ENCODE measurements around the gene SMIM35.
A peak's percentile ranks its signal among the peaks of the same experiment; 100 is the strongest.

Gene SMIM35

DNA sequence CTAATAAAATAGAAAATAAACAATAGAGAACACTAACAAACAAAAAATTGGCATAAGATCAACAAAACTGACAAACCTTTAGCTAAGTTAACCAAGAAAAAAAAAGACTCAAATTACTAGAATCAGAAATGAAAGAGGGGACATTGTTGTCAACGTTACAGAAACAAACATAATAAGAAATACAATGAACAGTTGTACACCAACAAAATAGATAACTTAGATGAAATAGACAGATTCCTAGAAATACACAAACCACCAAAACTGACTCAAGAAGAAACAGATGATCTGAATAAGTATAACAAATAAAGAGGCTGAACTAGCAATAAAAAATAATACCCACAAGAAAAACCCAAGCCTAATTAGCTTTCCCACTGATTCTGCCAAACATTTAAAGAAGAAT, 44.6 kb downstream of the SMIM35 start:
- Histone ChIP-seq H3K27me3 (ENCODE audit: insufficient read depth, poor library complexity, severe bottlenecking) (no peaks in the 10 kb centered on the region), H3K4me3 (replicated peaks; ENCODE audit: insufficient read depth, low read length) (no peak overlapping the region), H3K27ac (replicated peaks) (no peak overlapping the region)
- no peak for DNase-seq (ENCODE audit: low read depth in 1 of 2, low spot score in 1 of 2)
- no peak for TF ChIP-seq POLR2AphosphoS5 (IDR thresholded peaks at IDR 0.05; ENCODE audit: low read depth)
- TF ChIP-seq, protein P1, sequence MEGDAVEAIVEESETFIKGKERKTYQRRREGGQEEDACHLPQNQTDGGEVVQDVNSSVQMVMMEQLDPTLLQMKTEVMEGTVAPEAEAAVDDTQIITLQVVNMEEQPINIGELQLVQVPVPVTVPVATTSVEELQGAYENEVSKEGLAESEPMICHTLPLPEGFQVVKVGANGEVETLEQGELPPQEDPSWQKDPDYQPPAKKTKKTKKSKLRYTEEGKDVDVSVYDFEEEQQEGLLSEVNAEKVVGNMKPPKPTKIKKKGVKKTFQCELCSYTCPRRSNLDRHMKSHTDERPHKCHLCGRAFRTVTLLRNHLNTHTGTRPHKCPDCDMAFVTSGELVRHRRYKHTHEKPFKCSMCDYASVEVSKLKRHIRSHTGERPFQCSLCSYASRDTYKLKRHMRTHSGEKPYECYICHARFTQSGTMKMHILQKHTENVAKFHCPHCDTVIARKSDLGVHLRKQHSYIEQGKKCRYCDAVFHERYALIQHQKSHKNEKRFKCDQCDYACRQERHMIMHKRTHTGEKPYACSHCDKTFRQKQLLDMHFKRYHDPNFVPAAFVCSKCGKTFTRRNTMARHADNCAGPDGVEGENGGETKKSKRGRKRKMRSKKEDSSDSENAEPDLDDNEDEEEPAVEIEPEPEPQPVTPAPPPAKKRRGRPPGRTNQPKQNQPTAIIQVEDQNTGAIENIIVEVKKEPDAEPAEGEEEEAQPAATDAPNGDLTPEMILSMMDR (IDR thresholded peaks at IDR 0.05; ENCODE audit: insufficient read depth, low read length), result no peak
- no peak for TF ChIP-seq GABPA (IDR thresholded peaks at IDR 0.05; ENCODE audit: low read depth)
- TF ChIP-seq SPI1 (IDR thresholded peaks at IDR 0.05; ENCODE audit: borderline replicate concordance, low read depth), result no peak
- TF ChIP-seq, protein P2, sequence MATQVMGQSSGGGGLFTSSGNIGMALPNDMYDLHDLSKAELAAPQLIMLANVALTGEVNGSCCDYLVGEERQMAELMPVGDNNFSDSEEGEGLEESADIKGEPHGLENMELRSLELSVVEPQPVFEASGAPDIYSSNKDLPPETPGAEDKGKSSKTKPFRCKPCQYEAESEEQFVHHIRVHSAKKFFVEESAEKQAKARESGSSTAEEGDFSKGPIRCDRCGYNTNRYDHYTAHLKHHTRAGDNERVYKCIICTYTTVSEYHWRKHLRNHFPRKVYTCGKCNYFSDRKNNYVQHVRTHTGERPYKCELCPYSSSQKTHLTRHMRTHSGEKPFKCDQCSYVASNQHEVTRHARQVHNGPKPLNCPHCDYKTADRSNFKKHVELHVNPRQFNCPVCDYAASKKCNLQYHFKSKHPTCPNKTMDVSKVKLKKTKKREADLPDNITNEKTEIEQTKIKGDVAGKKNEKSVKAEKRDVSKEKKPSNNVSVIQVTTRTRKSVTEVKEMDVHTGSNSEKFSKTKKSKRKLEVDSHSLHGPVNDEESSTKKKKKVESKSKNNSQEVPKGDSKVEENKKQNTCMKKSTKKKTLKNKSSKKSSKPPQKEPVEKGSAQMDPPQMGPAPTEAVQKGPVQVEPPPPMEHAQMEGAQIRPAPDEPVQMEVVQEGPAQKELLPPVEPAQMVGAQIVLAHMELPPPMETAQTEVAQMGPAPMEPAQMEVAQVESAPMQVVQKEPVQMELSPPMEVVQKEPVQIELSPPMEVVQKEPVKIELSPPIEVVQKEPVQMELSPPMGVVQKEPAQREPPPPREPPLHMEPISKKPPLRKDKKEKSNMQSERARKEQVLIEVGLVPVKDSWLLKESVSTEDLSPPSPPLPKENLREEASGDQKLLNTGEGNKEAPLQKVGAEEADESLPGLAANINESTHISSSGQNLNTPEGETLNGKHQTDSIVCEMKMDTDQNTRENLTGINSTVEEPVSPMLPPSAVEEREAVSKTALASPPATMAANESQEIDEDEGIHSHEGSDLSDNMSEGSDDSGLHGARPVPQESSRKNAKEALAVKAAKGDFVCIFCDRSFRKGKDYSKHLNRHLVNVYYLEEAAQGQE (IDR thresholded peaks at IDR 0.05; ENCODE audit: insufficient replicate concordance, low read depth), result no peak

GRCh38 chr11:118033443-118033842, 53.3 kb downstream of the SMIM35 start:
- no peak for DNase-seq (ENCODE audit: low read depth in 1 of 2, low spot score in 1 of 2)
- Histone ChIP-seq H3K4me3 (replicated peaks; ENCODE audit: insufficient read depth, low read length) (no peak overlapping the region), H3K27ac (replicated peaks) (no peak overlapping the region), H3K27me3 (ENCODE audit: insufficient read depth, poor library complexity, severe bottlenecking) (no peaks in the 10 kb centered on the region)
- TF ChIP-seq, protein P2 (IDR thresholded peaks at IDR 0.05; ENCODE audit: insufficient replicate concordance, low read depth), result no peak
- TF ChIP-seq SPI1 (IDR thresholded peaks at IDR 0.05; ENCODE audit: borderline replicate concordance, low read depth) (no peak), GABPA (IDR thresholded peaks at IDR 0.05; ENCODE audit: low read depth) (no peak), POLR2AphosphoS5 (IDR thresholded peaks at IDR 0.05; ENCODE audit: low read depth) (no peak)
- TF ChIP-seq, protein P1 (IDR thresholded peaks at IDR 0.05; ENCODE audit: insufficient read depth, low read length), result no peak

DNA sequence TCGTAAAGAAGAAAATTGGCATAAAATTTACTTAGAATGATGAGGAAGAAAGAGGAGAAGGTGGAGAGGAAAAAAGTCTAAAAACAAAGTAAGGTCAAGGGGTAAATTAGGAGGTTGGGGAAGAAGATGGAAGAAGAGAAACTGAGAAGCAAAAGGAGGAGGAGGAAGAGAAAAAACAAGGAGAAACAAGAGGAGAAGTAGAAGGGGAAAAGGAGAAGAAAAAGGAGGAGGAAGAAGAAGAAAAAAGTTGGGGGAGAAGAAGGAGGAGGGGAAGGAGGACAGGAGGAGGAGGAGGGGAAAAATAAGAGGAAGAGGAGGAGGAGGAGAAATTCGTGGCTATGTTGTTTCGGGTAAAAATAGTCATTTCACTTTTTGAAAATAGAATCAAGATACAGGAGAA, 58.1 kb downstream of the SMIM35 start:
- TF ChIP-seq, protein P2 (IDR thresholded peaks at IDR 0.05; ENCODE audit: insufficient replicate concordance, low read depth), result no peak
- TF ChIP-seq POLR2AphosphoS5 (IDR thresholded peaks at IDR 0.05; ENCODE audit: low read depth) (no peak), GABPA (IDR thresholded peaks at IDR 0.05; ENCODE audit: low read depth) (no peak), SPI1 (IDR thresholded peaks at IDR 0.05; ENCODE audit: borderline replicate concordance, low read depth) (peak; percentile 14; the same call in 1 of the 2 replicates)
- TF ChIP-seq, protein P1 (IDR thresholded peaks at IDR 0.05; ENCODE audit: insufficient read depth, low read length), result no peak
- DNase-seq (ENCODE audit: low read depth in 1 of 2, low spot score in 1 of 2), result no peak
- H3K4me3 ChIP-seq (replicated peaks; ENCODE audit: insufficient read depth, low read length), result no peak overlapping the region
- H3K27me3 ChIP-seq (ENCODE audit: insufficient read depth, poor library complexity, severe bottlenecking), result no peaks in the 10 kb centered on the region
- H3K27ac ChIP-seq (replicated peaks), result no peak overlapping the region

Measured in HL-60 (cell line).